ENCODE results near the gene SUN2. TPM values are rescaled to one million over a fixed set of nuclear protein-coding genes. Genes with fewer than 3 reads are reported as not detected.
"Not testable (repeated sequence)": the region's sequence is repeated elsewhere in the genome, so short reads cannot be mapped to it uniquely, and the experiment has no call there.

Gene SUN2
- polyA plus RNA-seq (2012; ENCODE audit: missing spikeins) = 36.8 TPM

- TF ChIP-seq POLR2AphosphoS5 (IDR thresholded peaks at IDR 0.05; ENCODE audit: low read depth, low read length) (no peak; the same call in 1 of the 2 replicates), POLR2A (IDR thresholded peaks at IDR 0.05; ENCODE audit: low read depth, low read length) (peak; percentile 67; the same call in 1 of the 2 replicates), TAF1 (IDR thresholded peaks at IDR 0.05; ENCODE audit: borderline replicate concordance, low read depth, low read length) (0 out of 2 replicates have a peak, but pooled peaks have one; percentile 20)
- DNase-seq (ENCODE audit: insufficient read length) (peak; percentile 98), FAIRE-seq (peak; percentile 98)
Observed at GRCh38 chr22:38755911-38756532, at the start of gene SUN2. TSS of gene SUN2 (minus strand) at chr22:38755998. CDS start at chr22:38752628, 3,370 bp downstream.

DNA sequence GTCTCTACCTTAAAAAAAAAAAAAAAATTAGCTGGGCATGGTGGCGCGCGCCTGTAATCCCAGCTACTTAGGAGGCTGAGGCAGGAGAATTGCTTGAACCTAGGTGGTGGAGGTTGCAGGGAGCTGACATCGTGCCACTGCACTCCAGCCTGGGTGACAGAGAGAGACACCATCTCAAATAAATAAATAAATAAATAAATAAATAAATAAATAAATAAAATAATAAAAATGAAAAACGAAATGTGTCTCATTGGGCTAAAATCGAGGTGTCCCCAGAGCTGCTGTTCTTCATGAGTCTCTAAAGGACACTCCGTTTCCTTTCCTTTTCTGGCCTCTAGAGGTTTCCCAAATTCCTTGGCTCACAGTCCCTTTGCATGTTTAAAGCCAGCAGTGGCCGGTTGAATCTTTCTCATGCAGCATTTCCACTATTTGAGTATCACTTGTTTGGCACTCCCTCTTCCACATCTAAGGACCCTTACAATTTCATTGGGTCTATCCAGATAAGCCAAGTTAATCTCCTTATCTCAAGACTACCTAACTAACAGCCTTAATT is 49.3 kb upstream of the SUN2 start:
- FAIRE-seq; DNase-seq (ENCODE audit: insufficient read length): not testable (repeated sequence)

GRCh38 chr22:38802671-38803121 is 46.9 kb upstream of the SUN2 start:
- DNase-seq (ENCODE audit: insufficient read length) (no peak), FAIRE-seq (no peak)
- no peak for TF ChIP-seq POLR2AphosphoS5 (IDR thresholded peaks at IDR 0.05; ENCODE audit: low read depth, low read length)
- no peak for TF ChIP-seq TAF1 (IDR thresholded peaks at IDR 0.05; ENCODE audit: borderline replicate concordance, low read depth, low read length)
- TF ChIP-seq POLR2A (IDR thresholded peaks at IDR 0.05; ENCODE audit: low read depth, low read length) = no peak

DNA sequence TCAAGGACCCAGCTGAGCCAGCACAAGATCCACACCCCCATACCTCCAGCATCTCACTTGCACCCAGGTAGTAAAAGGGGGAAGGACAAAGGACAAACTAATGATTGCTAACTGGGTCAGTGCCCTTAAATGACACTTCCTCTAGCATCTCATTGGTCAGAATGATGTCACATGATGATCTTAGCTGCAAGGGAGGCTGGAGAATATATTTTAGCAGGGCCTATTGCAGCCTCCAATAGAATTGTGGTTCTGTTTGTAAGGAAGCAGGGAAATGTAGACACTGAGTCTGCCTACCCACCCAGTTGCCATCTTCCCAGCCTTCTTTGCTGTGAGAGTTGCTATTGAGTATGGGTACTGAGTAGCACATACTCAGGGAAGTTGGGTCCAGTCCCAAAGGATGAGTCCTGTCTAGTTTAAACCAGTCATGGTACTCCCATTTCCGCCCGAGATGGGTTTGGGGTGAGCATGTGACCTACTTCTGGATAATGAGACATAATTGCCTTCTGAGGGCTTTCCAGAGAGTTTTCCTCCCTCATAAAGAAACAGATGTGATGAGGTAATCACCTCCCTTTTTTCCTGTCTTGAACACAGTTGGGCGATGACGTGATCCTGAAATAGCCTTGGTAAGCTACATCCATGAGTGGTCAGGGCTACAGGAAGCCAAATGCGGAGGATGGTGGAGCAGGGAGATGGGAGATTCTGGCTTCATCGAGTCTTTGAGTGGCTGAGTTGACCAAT is 43.6 kb upstream of the SUN2 start:
- TF ChIP-seq TAF1 (IDR thresholded peaks at IDR 0.05; ENCODE audit: borderline replicate concordance, low read depth, low read length) (no peak), POLR2A (IDR thresholded peaks at IDR 0.05; ENCODE audit: low read depth, low read length) (no peak), POLR2AphosphoS5 (IDR thresholded peaks at IDR 0.05; ENCODE audit: low read depth, low read length) (no peak)
- FAIRE-seq = no peak
- DNase-seq (ENCODE audit: insufficient read length) = no peak

GRCh38 chr22:38798496-38798895 is 42.7 kb upstream of the SUN2 start:
- no peak for FAIRE-seq

DNA sequence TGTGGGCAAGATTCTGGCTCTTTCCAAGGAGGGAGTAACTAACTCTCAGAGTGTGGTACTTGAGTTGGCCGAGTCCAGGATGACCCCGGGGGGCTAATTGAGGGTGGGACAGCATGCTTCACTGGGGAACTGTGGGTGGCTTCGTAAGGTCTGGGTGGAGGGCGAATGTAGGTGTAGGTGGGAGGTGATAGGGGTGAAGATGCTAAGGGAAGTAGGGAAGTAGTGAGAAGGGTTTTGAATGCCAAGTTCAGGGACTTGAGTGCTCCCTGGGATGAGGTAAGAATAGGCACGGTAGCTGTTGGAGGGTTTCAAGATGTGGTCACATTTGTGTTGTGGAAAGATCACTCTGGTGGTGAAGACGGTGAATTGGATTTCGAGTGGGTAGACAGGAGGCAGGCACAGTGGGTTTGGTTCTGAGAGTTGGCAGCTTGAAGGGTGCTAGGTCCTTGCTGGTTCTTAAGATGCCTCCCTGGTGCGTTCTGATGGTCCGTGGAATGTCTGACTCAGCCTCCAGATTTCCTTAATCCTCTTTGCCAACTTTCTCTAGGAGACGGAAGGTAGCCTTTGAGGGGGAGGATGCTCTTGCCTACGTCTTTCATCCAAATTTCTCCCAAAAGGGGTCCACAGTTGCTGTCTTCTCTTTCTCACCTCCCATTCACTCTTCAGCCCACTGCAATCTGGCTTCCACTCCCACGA is 40.6 kb upstream of the SUN2 start:
- DNase-seq (ENCODE audit: insufficient read length) (no peak), FAIRE-seq (no peak)
- TF ChIP-seq POLR2A (IDR thresholded peaks at IDR 0.05; ENCODE audit: low read depth, low read length) = no peak
- no peak for TF ChIP-seq TAF1 (IDR thresholded peaks at IDR 0.05; ENCODE audit: borderline replicate concordance, low read depth, low read length)
- no peak for TF ChIP-seq POLR2AphosphoS5 (IDR thresholded peaks at IDR 0.05; ENCODE audit: low read depth, low read length)

More at GRCh38 chr22:38798496-38798895, 42.7 kb upstream of the SUN2 start:
- TF ChIP-seq TAF1 (IDR thresholded peaks at IDR 0.05; ENCODE audit: borderline replicate concordance, low read depth, low read length) (no peak), POLR2AphosphoS5 (IDR thresholded peaks at IDR 0.05; ENCODE audit: low read depth, low read length) (no peak), POLR2A (IDR thresholded peaks at IDR 0.05; ENCODE audit: low read depth, low read length) (no peak)
- no peak for DNase-seq (ENCODE audit: insufficient read length)

GRCh38 chr22:38795569-38795968 is 39.8 kb upstream of the SUN2 start:
- FAIRE-seq = no peak
- no peak for DNase-seq (ENCODE audit: insufficient read length)
- TF ChIP-seq POLR2AphosphoS5 (IDR thresholded peaks at IDR 0.05; ENCODE audit: low read depth, low read length) (no peak), TAF1 (IDR thresholded peaks at IDR 0.05; ENCODE audit: borderline replicate concordance, low read depth, low read length) (no peak), POLR2A (IDR thresholded peaks at IDR 0.05; ENCODE audit: low read depth, low read length) (no peak)

DNA sequence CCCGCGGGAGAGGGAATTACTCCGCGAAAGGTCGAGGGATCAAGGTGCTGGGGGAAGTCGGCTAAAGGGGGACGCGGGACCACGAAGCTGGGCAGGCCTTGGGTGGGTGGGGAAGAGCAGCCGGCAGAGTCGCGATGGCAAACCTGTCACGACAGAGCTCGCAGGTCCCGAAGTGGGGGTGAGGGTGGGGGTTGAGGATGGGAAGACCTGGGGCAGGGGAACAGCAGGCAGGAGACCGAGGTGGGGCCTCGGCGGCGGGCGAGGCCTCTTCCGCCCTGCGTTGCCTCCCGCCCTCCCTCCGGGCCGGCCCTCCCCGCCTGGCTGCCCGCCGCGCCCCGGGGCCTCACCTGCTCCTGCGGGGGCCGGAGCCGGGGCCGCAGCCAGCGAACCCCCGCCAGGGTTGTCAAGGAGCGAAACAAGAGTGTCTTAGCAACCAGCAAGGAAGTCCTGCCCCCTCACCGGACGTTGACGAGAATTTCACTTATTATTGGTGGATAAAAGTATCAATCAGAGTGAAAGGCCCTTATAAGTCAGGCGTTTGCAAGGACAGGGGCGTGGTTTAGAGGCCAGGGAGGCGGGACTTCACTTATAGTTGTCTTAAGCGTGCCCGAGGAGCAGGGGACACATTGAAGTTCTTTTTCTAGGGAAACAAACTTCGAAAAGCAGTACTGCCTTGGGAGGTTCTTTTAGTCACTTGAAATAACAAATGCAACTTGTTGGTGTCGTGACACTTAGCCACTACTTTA is 38.1 kb upstream of the SUN2 start, which contains the start of gene DNAL4:
DNAL4 (minus strand) TSS at position 423 of the 746 bp plus-strand sequence. CDS start 11,412 bp downstream, outside the sequence.
- FAIRE-seq = peak; percentile 99
- DNase-seq (ENCODE audit: insufficient read length) = peak; percentile 87
- TF ChIP-seq POLR2A (IDR thresholded peaks at IDR 0.05; ENCODE audit: low read depth, low read length) (no peak; the same call in 1 of the 2 replicates), TAF1 (IDR thresholded peaks at IDR 0.05; ENCODE audit: borderline replicate concordance, low read depth, low read length) (no peak), POLR2AphosphoS5 (IDR thresholded peaks at IDR 0.05; ENCODE audit: low read depth, low read length) (no peak)

DNA sequence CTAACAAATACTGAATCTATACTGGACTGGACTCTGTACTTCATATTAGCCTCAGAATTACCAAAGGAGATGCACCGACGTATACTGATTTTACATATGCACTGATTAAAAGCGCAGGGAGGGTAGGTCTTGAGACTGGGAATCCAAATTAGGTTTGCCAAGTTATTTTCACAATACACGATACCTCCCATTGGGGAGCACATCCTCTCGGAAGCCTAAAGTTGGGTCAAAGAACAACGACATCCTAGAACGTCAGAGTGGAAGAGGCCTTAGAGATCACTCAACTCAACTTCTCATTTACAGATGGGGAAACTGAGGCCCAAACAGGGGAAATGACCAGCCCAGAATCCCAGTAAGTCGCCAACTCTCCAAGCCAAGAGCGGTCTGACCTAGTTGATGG is 37.5 kb upstream of the SUN2 start:
- DNase-seq (ENCODE audit: insufficient read length) (no peak), FAIRE-seq (no peak)
- no peak for TF ChIP-seq POLR2AphosphoS5 (IDR thresholded peaks at IDR 0.05; ENCODE audit: low read depth, low read length)
- TF ChIP-seq POLR2A (IDR thresholded peaks at IDR 0.05; ENCODE audit: low read depth, low read length) = no peak
- TF ChIP-seq TAF1 (IDR thresholded peaks at IDR 0.05; ENCODE audit: borderline replicate concordance, low read depth, low read length) = no peak

DNA sequence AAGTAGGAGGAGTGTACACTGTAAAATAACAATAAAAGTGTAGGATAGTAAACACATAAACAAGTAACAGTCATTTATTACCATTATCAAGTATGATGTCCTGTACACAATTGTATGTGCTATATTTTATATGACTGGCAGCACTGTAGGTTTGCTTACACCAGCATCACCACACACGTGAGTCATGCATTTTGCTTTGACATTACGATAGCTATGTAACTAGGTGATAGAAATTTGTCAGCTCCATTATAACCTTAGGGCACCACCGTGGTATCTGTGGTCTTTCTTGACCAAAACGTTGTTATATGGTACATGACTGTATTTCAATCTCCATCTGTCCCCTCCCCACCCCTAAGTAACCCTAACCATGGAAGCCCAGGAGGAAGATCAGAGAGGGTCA is 37.0 kb upstream of the SUN2 start:
- DNase-seq (ENCODE audit: insufficient read length) (no peak), FAIRE-seq (peak; percentile 30)
- no peak for TF ChIP-seq POLR2AphosphoS5 (IDR thresholded peaks at IDR 0.05; ENCODE audit: low read depth, low read length)
- no peak for TF ChIP-seq TAF1 (IDR thresholded peaks at IDR 0.05; ENCODE audit: borderline replicate concordance, low read depth, low read length)
- no peak for TF ChIP-seq POLR2A (IDR thresholded peaks at IDR 0.05; ENCODE audit: low read depth, low read length)
